ENCODE measurements around the gene GHRH.

Gene GHRH, protein sequence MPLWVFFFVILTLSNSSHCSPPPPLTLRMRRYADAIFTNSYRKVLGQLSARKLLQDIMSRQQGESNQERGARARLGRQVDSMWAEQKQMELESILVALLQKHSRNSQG

GRCh38 chr20:37261714-37262113 lies at the start of gene GHRH:
Gene GHRH (minus strand): TSS chr20:37261814. CDS start chr20:37256889, 4,925 bp downstream.
- no peak for DNase-seq

- DNase-seq, result no peak
Measured at GRCh38 chr20:37310951-37311350, 49.3 kb upstream of the GHRH start.

DNA sequence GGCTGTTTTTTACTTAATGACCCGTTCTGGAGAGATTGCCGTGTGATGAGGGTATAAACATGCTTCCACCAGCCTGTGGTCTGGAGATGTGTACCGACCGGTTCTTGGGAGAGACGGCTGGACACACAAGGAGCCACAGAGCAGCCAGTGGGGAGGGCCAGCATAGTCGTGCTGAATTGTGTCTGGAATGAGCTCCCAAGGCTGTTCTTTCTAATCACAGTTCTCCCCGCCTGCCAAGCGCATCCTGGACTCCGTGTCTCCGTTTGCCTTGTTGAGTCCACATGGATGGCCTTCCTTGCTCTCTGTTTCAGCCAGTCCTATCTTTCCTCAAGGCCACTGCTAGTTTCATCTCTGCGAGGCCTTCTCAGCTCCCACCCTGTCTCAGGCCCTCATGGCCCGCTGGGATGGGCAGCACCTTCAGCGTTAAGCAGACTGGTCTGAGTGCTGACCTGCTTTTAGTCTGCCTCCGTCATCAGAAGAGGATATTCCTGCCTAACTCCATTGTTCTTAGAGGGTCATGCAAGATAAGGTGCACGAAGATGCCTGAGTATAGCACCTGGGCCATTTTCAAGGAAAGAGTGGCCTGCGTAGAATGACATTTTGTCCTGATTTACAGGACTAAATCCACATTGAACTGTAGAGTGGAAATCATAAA lies 48.4 kb upstream of the GHRH start:
- no peak for DNase-seq

- DNase-seq, result no peak
Measured at GRCh38 chr20:37309290-37309689, 47.7 kb upstream of the GHRH start.

DNA sequence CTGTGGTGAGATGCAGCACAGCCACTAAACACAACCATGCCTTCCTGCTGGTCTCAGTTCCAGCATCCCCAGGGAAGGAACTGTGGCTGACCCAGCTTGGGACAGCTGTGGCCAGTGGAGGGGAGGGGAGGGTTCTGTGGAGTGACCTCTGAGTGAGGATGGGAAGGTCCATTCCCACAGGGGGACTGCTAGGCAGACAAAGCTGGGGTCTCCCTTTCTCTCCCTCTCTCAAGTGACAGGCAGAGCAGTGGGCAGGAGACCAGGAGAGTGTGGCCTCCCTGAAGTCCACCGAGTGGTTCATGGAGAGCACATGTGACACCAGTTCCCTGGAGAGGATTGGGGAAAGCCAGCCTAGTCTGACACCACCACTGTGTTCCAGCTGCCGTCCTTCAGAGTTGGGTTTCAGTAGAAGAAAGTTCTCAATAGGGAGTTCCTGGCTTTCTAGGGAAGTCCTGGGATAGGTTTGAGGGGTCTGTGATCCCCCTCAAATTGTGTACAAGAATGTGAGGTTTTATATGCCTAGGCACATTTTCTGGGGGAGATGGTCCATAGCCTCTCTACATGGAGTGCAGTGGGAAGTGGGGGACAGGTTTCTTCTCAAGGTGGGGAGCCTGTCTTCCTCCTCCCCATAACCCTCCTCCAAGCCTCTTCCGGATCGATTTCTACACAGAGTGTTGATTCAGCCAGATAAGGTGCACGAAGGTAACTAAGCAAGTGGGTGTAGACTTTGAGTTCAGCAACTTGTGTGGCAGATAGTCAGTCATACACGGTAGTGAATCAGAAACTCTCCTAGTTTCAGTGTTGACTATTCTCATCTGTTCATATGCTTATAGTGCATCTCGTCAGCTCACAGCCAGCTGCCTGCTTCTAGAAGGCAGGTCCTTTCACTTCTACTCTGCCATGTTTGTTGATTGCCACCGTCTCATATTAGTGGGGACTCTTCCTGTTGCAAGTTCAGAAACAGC lies 46.8 kb upstream of the GHRH start:
- DNase-seq, result no peak

DNA sequence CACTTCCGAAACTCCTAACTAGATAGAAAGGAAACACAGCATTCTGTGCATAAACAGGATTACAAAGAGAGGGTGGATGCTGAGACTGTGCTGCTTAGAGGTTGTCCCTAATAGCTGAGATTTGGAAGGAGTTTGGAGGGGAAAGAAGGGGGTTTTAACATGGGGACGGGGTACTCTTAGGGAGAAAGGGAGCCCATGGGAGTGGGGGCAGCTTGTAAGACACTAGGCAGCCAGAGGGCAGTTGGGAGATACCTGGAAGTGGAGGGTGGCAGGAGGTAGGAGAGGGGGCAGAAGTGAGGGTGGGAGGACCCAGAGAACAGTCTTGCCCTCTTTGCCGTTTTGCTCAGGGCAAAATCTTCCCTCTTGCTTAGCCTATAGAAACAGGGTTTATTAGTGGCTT lies 44.2 kb upstream of the GHRH start:
- no peak for DNase-seq

GRCh38 chr20:37305079-37305478 lies 43.5 kb upstream of the GHRH start:
- DNase-seq, result no peak

- DNase-seq, result no peak
Measured at GRCh38 chr20:37303637-37304036, 42.0 kb upstream of the GHRH start.

- no peak for DNase-seq
Measured at GRCh38 chr20:37302981-37303380, 41.4 kb upstream of the GHRH start.

DNA sequence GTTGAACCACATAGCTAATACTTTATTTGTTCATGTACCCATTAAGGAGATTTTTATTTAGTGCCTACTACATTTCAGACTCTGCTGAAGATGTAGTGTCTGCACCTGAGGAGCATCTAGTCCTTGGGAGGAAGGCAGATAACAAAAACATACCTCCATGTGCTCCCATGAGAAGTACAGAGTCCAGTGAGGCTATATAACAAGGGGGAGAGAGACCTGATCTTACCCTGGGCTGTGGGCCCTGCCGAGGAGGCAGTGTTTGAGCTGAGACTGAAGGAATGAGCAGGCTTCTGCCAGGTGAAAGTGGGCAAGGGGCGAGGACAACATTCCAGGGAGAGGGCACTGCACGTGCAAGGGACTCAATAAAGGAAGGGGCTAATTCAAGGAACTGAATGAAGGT lies 39.9 kb upstream of the GHRH start:
- no peak for DNase-seq

DNA sequence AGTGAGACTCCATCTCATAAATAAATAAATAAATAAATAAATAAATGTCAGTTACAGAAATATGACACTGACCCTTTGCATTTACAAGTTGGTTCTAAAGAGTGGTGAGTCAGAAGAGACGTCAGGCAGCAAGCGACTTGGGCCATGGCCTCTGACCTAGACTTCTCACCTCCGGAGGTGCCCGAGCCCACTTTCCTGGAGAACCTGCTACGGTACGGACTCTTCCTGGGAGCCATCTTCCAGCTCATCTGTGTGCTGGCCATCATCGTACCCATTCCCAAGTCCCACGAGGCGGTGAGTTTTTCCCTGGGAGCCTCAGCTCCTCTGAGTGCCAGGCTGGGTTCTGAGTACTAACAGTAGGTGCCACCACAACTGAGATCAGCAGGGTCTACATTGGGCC lies 39.5 kb upstream of the GHRH start:
- DNase-seq, result no peak

GRCh38 chr20:37299718-37300528 lies 38.3 kb upstream of the GHRH start:
- DNase-seq, result no peak

DNA sequence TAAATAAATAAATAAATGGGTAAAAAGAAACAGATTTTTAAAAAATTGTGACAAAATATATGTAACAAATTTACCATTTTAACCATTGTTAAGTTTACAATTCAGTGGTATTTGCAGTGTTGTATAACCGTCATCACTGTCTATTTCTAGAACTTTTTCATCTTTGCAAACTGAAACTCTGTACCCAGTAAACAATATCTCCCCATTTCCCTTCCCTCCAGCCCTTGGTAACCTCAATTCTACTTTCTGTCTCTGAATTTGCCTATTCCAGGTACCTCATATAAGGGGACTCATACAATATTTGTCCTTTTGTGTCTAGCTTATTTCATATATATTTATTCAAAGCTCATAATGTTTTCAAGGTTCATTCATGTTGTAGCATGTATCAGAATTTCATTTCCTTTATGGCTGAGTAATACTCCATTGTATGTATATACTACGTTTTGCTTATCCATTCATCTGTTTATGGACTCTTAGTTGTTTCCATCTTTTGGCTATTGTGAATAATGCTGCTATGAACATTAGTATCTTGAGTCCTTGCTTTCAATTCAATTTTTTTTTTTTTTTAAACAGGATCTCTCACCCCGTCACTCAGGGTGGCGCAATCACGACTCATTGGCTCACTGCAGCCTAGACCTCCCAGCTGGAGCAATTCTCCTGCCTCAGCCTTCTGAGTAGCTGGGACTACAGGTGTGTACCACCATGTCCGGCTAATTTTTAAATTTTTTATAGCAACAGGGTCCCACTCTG lies 36.8 kb upstream of the GHRH start:
- no peak for DNase-seq

- DNase-seq, result no peak
Measured at GRCh38 chr20:37297066-37297736, 35.6 kb upstream of the GHRH start.

- DNase-seq, result no peak
Measured at GRCh38 chr20:37296371-37296770, 34.8 kb upstream of the GHRH start.

DNA sequence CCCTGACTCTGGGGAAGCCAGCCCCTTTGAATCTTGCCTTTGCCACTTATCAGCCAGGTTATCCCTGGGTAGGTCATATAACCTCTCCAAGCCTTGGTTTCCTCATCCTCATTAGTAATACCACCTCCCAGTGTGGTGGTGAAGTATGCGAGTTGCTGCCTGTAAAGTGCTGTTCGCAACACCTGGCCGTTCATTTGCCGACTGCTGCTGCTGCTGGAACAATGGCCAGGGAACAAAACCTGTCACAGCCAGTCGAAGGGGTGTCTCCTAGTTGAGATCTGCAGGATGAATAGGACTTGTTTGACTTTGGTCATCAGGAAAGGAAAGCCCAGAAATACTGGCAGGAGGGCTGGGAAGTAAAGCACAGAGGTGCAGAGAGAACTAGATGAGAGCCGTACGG lies 34.0 kb upstream of the GHRH start:
- DNase-seq, result no peak

GRCh38 chr20:37295001-37295400 lies 33.4 kb upstream of the GHRH start:
- DNase-seq, result no peak

DNA sequence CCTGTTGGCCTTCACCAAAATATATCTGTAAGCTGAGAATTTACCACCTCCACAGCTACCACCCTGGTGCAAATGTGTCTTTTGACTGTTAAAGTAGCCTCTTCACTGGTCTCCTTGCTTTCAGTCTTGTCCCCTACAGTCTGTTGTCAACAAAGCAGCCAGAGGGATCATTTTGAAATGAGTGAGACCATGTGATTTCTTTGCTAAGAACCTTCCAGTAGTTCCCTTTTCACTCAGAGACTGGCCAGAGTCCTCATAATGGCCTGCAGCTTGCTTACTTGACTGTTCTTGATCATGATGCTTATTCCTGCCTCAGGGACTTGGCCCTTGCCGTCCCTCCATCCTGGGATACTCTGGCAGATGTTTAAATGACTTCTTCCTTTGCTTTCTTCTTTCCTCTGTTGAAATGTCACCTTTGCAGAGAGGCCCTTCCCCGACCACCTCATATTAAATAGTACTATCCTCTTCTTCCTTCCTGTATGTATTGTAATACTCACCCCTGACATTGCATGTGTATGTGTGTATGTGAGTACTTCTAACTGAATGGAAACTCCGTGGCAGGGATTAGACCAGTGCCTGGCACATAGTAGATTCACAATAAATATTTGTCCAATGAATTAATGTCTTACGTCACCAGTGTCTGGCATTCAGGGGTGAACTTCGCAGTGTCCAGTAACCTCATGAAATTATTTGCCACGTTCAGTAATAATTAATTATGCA lies 32.8 kb upstream of the GHRH start:
- DNase-seq, result no peak

GRCh38 chr20:37293301-37293943 lies 31.8 kb upstream of the GHRH start:
- DNase-seq, result no peak

GRCh38 chr20:37291724-37292126 lies 30.1 kb upstream of the GHRH start:
- no peak for DNase-seq

All from right forelimb (tissue), 1 donor.